Heart left ventricle (tissue), 13 donors: Measurements from ENCODE around the gene COL2A1.

Source experiments
- POLR2A ChIP-seq, 2 donors: fragments of 450-650 bp; IDR thresholded peaks; one replicate each; pipeline ENCODE4 v1.6.1; 2017; ENCODE audit warnings: antibody characterized with exemption in 2 of 2, mild to moderate bottlenecking in 2 of 2, moderate library complexity in 2 of 2
- TF ChIP-seq, protein P1 (sequence below), 12 donors: fragments of 200-600 bp; sonication (generic) in 4 of 12; IDR thresholded peaks; one replicate each; pipeline versions ENCODE4 v1.5.0 to v1.8.0; 2018 to 2022; ENCODE audit warnings: antibody characterized with exemption in 12 of 12, mild to moderate bottlenecking in 5 of 12
- donor health status: ischemic (EF 13 %, LVEDD 7.1; RV severe dilation, severe dysfunction).
- donor health status: DM: no; HTN: yes; CAD: no.
- donor health status: DM: no; HTN: no; CAD: no.
- donor health status: ischemic (EF 25% LVEDD 6.9; RV normal size, moderate dysfunction).
- donor health status: ischemic (EF 25% LVEDD 5.7; RV mildly dilated, moderate dysfunction).
- donor health status: ischemic (EF 35%, LVEDD 5.7; RV mildly dilated, moderate dysfunction).
- donor health status: nonischemic (EF 11% LVEDD 7.7; RV severe dilation, severe dysfunction).
- donor health status: DM: yes; HTN: yes; CAD: no.
- donor health status: PGD.
- donor health status: ischemic (EF 29% LVEDD 5.4; RV normal size, mild dysfunction).
- donor health status: nonischemic (EF 23%, LVEDD 6.1; RV moderate dilation, normal function).

DNA sequence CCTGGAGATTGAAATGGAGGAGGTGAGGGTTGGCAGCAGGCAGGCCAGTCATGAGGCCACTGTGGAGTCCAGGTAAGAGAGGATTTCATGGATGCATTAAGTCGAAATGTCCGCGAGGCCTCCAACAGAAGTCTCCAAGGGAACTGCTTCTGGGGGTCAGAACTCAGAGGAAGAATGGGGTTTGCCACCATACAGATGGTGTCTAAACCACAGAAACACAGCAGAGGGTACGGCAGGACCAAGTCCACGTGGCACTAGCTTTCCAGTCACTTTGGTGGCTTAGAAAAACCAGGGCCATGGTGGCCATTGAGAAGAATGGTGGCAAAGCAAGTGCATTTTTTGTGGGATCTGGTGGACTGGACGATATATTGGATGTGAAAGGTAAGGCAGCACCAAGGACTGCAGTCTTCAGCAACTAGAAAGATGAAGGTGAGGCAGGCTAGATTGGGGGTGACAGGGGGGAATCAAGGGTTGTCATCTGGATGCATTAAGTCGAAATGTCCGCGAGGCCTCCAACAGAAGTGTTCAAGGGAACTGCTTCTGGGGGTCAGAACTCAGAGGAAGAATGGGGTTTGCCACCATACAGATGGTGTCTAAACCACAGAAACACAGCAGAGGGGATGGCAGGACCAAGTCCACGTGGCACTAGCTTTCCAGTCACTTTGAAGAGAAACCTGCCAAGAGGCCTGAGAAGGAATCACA is 63.4 kb downstream of the COL2A1 start:
- TF ChIP-seq, protein P1, sequence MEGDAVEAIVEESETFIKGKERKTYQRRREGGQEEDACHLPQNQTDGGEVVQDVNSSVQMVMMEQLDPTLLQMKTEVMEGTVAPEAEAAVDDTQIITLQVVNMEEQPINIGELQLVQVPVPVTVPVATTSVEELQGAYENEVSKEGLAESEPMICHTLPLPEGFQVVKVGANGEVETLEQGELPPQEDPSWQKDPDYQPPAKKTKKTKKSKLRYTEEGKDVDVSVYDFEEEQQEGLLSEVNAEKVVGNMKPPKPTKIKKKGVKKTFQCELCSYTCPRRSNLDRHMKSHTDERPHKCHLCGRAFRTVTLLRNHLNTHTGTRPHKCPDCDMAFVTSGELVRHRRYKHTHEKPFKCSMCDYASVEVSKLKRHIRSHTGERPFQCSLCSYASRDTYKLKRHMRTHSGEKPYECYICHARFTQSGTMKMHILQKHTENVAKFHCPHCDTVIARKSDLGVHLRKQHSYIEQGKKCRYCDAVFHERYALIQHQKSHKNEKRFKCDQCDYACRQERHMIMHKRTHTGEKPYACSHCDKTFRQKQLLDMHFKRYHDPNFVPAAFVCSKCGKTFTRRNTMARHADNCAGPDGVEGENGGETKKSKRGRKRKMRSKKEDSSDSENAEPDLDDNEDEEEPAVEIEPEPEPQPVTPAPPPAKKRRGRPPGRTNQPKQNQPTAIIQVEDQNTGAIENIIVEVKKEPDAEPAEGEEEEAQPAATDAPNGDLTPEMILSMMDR (IDR thresholded peaks at IDR 0.05) = no peak
- TF ChIP-seq POLR2A (IDR thresholded peaks at IDR 0.05) = no peak
